GM12874 (cell line): ENCODE data around the gene OR52D1.

Experiments used
- TF ChIP-seq, protein P1 (sequence below): IDR thresholded peaks from 2 replicates; pipeline ENCODE4 v1.5.1; 2011; ENCODE audit warnings: low read depth, mild to moderate bottlenecking, control low read depth, low read length, moderate library complexity; ENCODE audit not compliant: insufficient read depth

OR52D1 gene

DNA sequence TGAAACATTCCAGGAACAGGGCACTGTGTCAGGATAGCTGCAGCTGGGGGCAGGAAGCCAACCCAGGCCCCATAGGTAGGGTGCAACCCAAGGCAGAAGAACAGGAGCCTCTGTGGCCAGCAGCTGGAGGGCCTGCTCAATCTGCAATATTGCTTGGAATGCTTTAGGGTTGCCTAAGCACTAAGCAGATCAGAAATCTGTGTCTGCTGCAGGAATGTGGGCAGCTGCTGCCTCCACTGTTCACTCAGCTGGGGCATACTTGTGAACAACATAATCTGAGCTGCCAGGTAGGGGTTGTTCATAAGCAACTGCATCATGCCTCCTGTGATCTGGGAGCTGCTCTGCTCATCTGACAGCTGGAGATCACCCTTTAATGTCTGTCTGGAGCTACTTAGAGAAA lies 26.4 kb downstream of the OR52D1 start:
- TF ChIP-seq, protein P1, sequence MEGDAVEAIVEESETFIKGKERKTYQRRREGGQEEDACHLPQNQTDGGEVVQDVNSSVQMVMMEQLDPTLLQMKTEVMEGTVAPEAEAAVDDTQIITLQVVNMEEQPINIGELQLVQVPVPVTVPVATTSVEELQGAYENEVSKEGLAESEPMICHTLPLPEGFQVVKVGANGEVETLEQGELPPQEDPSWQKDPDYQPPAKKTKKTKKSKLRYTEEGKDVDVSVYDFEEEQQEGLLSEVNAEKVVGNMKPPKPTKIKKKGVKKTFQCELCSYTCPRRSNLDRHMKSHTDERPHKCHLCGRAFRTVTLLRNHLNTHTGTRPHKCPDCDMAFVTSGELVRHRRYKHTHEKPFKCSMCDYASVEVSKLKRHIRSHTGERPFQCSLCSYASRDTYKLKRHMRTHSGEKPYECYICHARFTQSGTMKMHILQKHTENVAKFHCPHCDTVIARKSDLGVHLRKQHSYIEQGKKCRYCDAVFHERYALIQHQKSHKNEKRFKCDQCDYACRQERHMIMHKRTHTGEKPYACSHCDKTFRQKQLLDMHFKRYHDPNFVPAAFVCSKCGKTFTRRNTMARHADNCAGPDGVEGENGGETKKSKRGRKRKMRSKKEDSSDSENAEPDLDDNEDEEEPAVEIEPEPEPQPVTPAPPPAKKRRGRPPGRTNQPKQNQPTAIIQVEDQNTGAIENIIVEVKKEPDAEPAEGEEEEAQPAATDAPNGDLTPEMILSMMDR = no peak

- TF ChIP-seq, protein P1 = no peak
These were observed 28.1 kb downstream of the OR52D1 start, which contains the start of gene UBQLNL for GRCh38 chr11:5516599-5516998. TSS of gene UBQLNL (minus strand) at chr11:5516699. CDS start at chr11:5516441, 258 bp downstream.

- TF ChIP-seq, protein P1 = no peak
These were observed 33.1 kb downstream of the OR52D1 start for GRCh38 chr11:5521540-5521939.

DNA sequence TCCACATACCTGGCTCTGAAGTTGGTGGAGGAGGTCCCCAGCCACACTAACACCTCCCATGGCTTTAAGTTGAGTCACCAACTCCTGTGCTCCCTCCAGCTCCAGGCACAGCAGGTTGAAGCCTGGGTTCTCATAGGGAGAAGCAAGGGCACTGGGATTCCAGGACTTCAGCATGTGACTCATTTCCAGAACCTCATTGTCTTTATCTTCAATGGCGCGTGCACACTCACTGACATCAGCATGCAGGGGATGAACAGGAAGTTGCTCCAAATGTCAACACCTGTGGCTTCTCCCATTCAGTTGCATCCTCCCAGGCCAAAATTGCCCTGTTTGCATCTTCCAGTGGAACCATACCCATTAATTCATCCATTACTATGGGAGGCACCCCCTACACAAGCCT lies 33.8 kb downstream of the OR52D1 start:
- TF ChIP-seq, protein P1 = no peak

DNA sequence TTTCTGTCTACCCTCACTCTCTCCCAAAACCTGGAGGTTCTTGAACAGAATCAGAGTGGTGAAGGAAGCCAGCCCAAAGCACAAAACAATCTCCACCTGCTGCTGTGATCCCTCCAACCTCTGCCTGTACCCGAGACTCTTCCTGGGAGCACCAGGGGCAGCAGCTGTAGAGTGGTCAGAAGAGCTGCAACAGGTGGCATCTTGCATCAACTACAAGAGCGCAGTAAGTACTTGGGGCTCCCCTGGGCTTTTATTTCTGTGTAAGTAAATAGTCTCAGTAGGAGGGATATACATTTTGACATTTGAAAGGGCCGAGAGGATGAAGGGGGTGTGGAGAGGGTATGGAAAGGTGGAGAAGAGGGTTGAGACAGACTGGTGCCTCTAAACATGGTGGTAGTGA lies 36.3 kb downstream of the OR52D1 start:
- TF ChIP-seq, protein P1 = no peak

- TF ChIP-seq, protein P1 = no peak
These were observed 39.2 kb downstream of the OR52D1 start for GRCh38 chr11:5527716-5528115.

DNA sequence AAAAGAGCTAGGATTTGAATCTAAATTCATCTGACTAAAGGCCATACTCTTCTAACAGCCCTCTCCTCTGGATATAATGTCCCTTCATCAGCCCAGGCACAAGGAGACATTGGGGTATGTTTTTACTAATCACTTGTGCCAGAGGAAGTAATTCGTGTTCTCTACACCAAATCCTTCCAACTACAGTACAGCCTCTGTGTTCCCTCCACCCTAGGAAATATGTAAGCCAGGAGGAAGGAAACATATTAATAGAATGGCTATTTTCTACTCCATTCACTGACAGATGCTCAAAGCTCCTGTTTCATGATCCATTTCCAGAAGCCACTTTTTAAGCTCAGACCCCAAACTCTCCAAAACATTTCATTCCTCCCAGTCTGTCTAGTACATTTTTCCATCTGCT lies 40.0 kb downstream of the OR52D1 start:
- TF ChIP-seq, protein P1 = no peak
